Activated CD8-positive, alpha-beta T cell treated with anti-CD3 and anti-CD28 coated beads, Interleukin-2, amount 10 ng/mL, durations not matched to agents 7 days and 5 days (primary cell): ENCODE results near the gene SRD5A3. TPM values are rescaled to one million over a fixed set of nuclear protein-coding genes. Genes with fewer than 3 reads are reported as not detected.

ENCODE experiments used
- ATAC-seq: fragments of 150-1000 bp; cut with Tn5 transposase; one replicate; pipeline ENCODE4 v1.10.0; 2021; ENCODE audit warnings: moderate library complexity
- CTCF ChIA-PET: fragments of 350-600 bp; sonication (Branson Sonifier 250); formaldehyde crosslinking; loops from one replicate; lab custom pipeline; 2021; ENCODE audit warnings: antibody characterized with exemption; lab: Charles Lee
- POLR2A ChIA-PET: fragments of 350-600 bp; sonication (Branson Sonifier 250); formaldehyde crosslinking; loops from one replicate; lab custom pipeline; 2021; ENCODE audit warnings: antibody characterized with exemption; lab: Charles Lee
- DNase-seq: peaks from one replicate; pipeline ENCODE4 v3.0.0-alpha.2; 2020
- H3K27ac Mint-ChIP-seq: one replicate; pipeline ENCODE4 v1.8.0; 2021; ENCODE audit warnings: mild to moderate bottlenecking, mixed read lengths
- H3K27me3 Mint-ChIP-seq: one replicate; pipeline ENCODE4 v1.8.0; 2021; ENCODE audit warnings: low read depth, mixed read lengths
- H3K36me3 Mint-ChIP-seq: one replicate; pipeline ENCODE4 v1.8.0; 2021; ENCODE audit warnings: low read depth, mixed read lengths
- H3K4me1 Mint-ChIP-seq: one replicate; pipeline ENCODE4 v1.8.0; 2021; ENCODE audit warnings: low read depth, mixed read lengths
- H3K4me3 Mint-ChIP-seq: one replicate; pipeline ENCODE4 v1.8.0; 2021; ENCODE audit warnings: mild to moderate bottlenecking, mixed read lengths
- H3K9me3 Mint-ChIP-seq: one replicate; pipeline ENCODE4 v1.8.0; 2022; ENCODE audit warnings: mixed read lengths; ENCODE audit not compliant: insufficient read depth
- total RNA-seq, 2 experiments: library from RNA; stranded (reverse); gene quantifications; one replicate each; pipeline ENCODE4 v1.2.3, GENCODE V29; 2021

The SRD5A3 gene
- 1 to 10 TPM; 6.5 to 8.6 TPM for total RNA-seq

- Mint-ChIP-seq H3K27me3 (no peaks in the 10 kb centered on the region), H3K4me1 (peaks cover 17% of the 10 kb centered on the region), H3K27ac (peak within 1 kb of the TSS; percentile 88), H3K4me3 (peak within 1 kb of the TSS; percentile 84), H3K36me3 (no peaks in the 10 kb centered on the region), H3K9me3 (no peaks in the 10 kb centered on the region)
- DNase-seq (peak; percentile 82), ATAC-seq (peak; percentile 95)
- ChIA-PET POLR2A (interaction anchor here (1.1 to 1.9 kb wide), 2 partner anchors 32 to 199 kb away, joined by 3 to 9 read pairs; no protein-coding TSS in a partner anchor), CTCF (interaction anchor here (0.7 to 2.6 kb wide), 46 partner anchors 9 to 1491 kb away, joined by 3 to 15 read pairs (median 4); partner anchors contain the start of genes CEP135 and TMEM165)
These were observed at the start of gene SRD5A3 for GRCh38 chr4:55345980-55346850. SRD5A3 (plus strand) TSS chr4:55346242; CDS start chr4:55346337, 95 bp downstream.

GRCh38 chr4:55297346-55297745 lies 48.7 kb upstream of the SRD5A3 start:
- Mint-ChIP-seq H3K27ac (no peak overlapping the region), H3K4me3 (no peak overlapping the region), H3K36me3 (no peaks in the 10 kb centered on the region), H3K4me1 (peaks cover 2% of the 10 kb centered on the region), H3K27me3 (no peaks in the 10 kb centered on the region), H3K9me3 (no peaks in the 10 kb centered on the region)
- ChIA-PET POLR2A (no interaction called here), CTCF (no interaction called here)
- ATAC-seq (no peak), DNase-seq (no peak)

- ChIA-PET CTCF (no interaction called here), POLR2A (no interaction called here)
- DNase-seq (no peak), ATAC-seq (no peak)
- H3K36me3 Mint-ChIP-seq: no peaks in the 10 kb centered on the region
- H3K27me3 Mint-ChIP-seq: peaks cover 2% of the 10 kb centered on the region
- H3K27ac Mint-ChIP-seq: no peak overlapping the region
- H3K9me3 Mint-ChIP-seq: no peaks in the 10 kb centered on the region
- no peak overlapping the region for H3K4me3 Mint-ChIP-seq
- no peaks in the 10 kb centered on the region for H3K4me1 Mint-ChIP-seq
These were observed 42.3 kb upstream of the SRD5A3 start for GRCh38 chr4:55303760-55304165.

- POLR2A ChIA-PET: no interaction called here
- Mint-ChIP-seq H3K27me3 (peaks cover 2% of the 10 kb centered on the region), H3K27ac (no peak overlapping the region), H3K36me3 (no peaks in the 10 kb centered on the region), H3K9me3 (no peaks in the 10 kb centered on the region), H3K4me1 (no peaks in the 10 kb centered on the region), H3K4me3 (no peak overlapping the region)
- no peak for DNase-seq
- CTCF ChIA-PET: no interaction called here
- no peak for ATAC-seq
These were observed 41.7 kb upstream of the SRD5A3 start for GRCh38 chr4:55304303-55304702.

- H3K4me1 Mint-ChIP-seq: no peaks in the 10 kb centered on the region
- peaks cover 2% of the 10 kb centered on the region for H3K27me3 Mint-ChIP-seq
- no peak for ATAC-seq
- ChIA-PET CTCF (no interaction called here), POLR2A (no interaction called here)
- H3K27ac Mint-ChIP-seq: no peak overlapping the region
- H3K9me3 Mint-ChIP-seq: no peaks in the 10 kb centered on the region
- H3K36me3 Mint-ChIP-seq: no peaks in the 10 kb centered on the region
- no peak for DNase-seq
- no peak overlapping the region for H3K4me3 Mint-ChIP-seq
These were observed 38.0 kb upstream of the SRD5A3 start for GRCh38 chr4:55308071-55308470.

DNA sequence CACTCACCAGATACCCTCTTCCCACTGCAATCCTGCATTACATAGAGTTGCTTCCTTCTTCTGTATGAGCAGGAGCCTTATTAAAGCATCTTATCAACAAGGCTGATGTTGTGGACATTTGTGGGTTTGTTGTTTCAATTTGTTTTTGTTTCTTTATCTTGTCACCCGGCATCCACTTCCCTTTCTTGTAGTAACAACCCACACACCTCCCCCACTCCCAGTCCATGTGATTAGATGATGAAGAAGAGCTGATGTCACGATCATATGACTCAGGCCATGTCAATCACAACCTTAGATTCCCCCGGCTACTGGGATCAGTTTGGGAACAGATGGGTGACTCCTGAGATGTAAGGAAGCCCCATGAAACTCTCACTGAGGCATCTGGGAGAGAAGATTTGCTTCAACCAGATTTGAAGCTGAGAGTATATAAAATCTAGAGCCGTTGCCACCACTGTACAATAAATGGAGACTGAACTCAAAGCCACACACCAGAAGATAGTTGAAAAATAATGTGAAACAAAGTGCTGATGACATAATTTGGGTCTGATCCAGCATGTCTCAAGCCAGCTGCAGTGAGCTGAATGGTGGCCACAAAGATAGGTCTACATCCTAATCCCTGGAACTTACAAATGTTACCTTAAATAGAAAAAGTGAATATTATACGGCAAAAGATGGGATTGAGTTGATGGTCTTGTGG lies 34.1 kb upstream of the SRD5A3 start:
- Mint-ChIP-seq H3K9me3 (no peaks in the 10 kb centered on the region), H3K36me3 (no peaks in the 10 kb centered on the region), H3K27me3 (no peaks in the 10 kb centered on the region), H3K4me3 (no peak overlapping the region), H3K27ac (no peak overlapping the region), H3K4me1 (no peaks in the 10 kb centered on the region)
- ChIA-PET CTCF (interaction anchor here (0.6 to 3.8 kb wide), 11 partner anchors 10 to 342 kb away, joined by 3 to 23 read pairs (median 4); partner anchors contain the start of gene SRD5A3), POLR2A (interaction anchor here (0.6 kb wide), 1 partner anchor 17 kb away, joined by 7 read pairs; no protein-coding TSS in a partner anchor)
- DNase-seq (no peak), ATAC-seq (no peak)

GRCh38 chr4:55312489-55313101 lies 33.4 kb upstream of the SRD5A3 start:
- no peaks in the 10 kb centered on the region for H3K4me1 Mint-ChIP-seq
- no peak for ATAC-seq
- H3K27me3 Mint-ChIP-seq: no peaks in the 10 kb centered on the region
- CTCF ChIA-PET: interaction anchor here (0.6 to 3.8 kb wide), 12 partner anchors 9 to 343 kb away, joined by 3 to 23 read pairs (median 4); partner anchors contain the start of gene SRD5A3
- POLR2A ChIA-PET: interaction anchor here (0.6 kb wide), 1 partner anchor 18 kb away, joined by 7 read pairs; no protein-coding TSS in a partner anchor
- no peak overlapping the region for H3K4me3 Mint-ChIP-seq
- H3K27ac Mint-ChIP-seq: no peak overlapping the region
- no peaks in the 10 kb centered on the region for H3K36me3 Mint-ChIP-seq
- H3K9me3 Mint-ChIP-seq: no peaks in the 10 kb centered on the region
- DNase-seq: peak; percentile 46

DNA sequence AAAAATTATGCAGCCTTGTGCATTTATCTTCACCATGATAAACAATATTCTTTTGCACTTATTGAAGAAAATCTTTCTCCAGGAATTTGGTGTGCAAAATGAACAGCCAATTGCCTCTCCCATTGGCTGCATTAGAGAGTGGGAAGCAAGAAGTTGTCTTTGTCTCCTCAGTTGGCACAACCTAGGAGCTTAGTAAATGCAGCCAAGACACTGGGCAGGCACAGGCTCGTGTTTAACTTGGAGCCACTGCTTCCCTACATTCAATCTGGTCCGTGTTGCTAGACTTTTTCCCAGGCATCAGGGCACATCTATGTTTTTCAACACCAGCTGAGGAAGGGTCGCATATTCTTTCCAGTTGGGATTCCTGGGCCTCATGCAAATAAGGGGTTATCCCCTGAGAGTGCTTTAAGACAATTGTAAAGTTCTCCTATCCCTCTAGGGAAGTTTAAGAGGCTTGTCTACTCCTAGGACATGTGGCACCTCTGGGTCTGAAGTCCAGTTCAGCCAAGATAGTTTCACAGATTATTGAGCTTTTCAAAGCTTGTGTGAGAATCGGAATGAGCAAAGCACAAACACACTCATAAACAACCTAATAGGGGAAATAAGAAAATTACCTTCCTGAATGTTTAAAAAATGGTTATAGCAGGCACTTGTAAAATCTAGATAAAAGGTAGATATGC lies 31.8 kb upstream of the SRD5A3 start:
- Mint-ChIP-seq H3K27ac (no peak overlapping the region), H3K4me1 (peaks cover 7% of the 10 kb centered on the region), H3K4me3 (no peak overlapping the region), H3K36me3 (no peaks in the 10 kb centered on the region), H3K9me3 (no peaks in the 10 kb centered on the region), H3K27me3 (no peaks in the 10 kb centered on the region)
- CTCF ChIA-PET: interaction anchor here (1.3 to 3.8 kb wide), 2 partner anchors 8 to 240 kb away, joined by 3 to 23 read pairs; no protein-coding TSS in a partner anchor
- ATAC-seq: no peak
- DNase-seq: no peak
- POLR2A ChIA-PET: no interaction called here

DNA sequence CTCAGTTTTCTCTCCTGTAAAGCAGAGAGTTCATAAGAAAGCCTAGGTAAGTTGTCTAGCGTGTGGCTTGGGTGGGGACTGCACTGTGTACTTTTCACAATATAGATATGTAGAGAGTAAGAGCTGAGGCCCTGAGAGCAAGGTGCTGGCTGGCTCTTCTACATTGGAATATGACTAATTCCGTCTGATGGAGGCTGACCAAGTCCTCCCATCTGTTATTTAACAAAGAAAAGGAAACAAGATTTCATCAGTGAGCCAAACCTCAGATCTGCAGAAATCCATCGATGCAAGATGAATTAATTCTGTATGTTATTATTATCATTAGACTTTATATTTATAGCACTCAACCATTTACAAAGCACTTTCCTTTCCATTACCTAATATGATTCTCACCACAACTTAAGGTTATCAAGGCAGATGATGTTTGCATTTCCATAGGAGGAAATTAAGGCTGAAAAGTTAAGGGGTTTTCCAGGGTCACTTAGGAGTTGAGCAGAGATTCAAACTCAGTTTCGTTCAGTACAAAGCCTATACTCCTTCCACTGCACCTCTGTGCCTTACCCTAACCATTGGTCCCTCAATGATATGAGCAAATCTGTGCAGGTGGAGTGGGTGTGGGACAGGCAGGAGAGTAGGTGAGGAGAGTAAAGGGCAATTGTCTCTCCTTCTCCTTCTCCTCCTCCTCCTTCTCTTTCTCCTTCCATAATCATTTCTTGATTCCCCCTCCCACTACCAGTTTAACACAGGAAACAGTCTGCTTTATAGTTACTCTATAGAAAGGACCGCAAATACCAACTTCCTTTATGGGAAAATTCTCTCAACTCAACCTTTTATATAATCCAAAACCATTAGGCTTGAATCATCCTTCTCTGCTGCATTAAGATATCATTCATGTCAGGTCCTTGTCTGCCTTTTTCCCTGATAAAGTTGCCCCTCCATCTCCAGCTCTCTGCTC lies 27.6 kb upstream of the SRD5A3 start:
- POLR2A ChIA-PET: interaction anchor here (0.7 kb wide), 1 partner anchor 533 kb away, joined by 3 read pairs; no protein-coding TSS in a partner anchor
- Mint-ChIP-seq H3K36me3 (no peaks in the 10 kb centered on the region), H3K27me3 (no peaks in the 10 kb centered on the region), H3K27ac (no peak overlapping the region), H3K4me3 (no peak overlapping the region), H3K9me3 (no peaks in the 10 kb centered on the region), H3K4me1 (peaks cover 10% of the 10 kb centered on the region)
- DNase-seq (no peak), ATAC-seq (peak; percentile 55)
- CTCF ChIA-PET: interaction anchor here (0.8 to 1.4 kb wide), 3 partner anchors 133 to 348 kb away, joined by 3 to 4 read pairs (median 3); no protein-coding TSS in a partner anchor

- H3K9me3 Mint-ChIP-seq: no peaks in the 10 kb centered on the region
- DNase-seq: peak; percentile 75
- H3K36me3 Mint-ChIP-seq: no peaks in the 10 kb centered on the region
- no peak overlapping the region for H3K27ac Mint-ChIP-seq
- H3K4me1 Mint-ChIP-seq: peaks cover 10% of the 10 kb centered on the region
- peak; percentile 39 for ATAC-seq
- ChIA-PET CTCF (interaction anchor here (1.1 to 4.4 kb wide), 8 partner anchors 9 to 1003 kb away, joined by 3 to 23 read pairs (median 5); partner anchors contain the start of gene SRD5A3), POLR2A (no interaction called here)
- H3K27me3 Mint-ChIP-seq: no peaks in the 10 kb centered on the region
- no peak overlapping the region for H3K4me3 Mint-ChIP-seq
These were observed 24.3 kb upstream of the SRD5A3 start for GRCh38 chr4:55321707-55322264.
